ENCODE measurements around the gene NPW. TPM values are rescaled to one million over a fixed set of nuclear protein-coding genes. Genes with fewer than 3 reads are reported as not detected.

NPW gene
- total and polyA plus RNA-seq, 12 donors: 0.39 to 0.54 TPM; not detected in 10

DNA sequence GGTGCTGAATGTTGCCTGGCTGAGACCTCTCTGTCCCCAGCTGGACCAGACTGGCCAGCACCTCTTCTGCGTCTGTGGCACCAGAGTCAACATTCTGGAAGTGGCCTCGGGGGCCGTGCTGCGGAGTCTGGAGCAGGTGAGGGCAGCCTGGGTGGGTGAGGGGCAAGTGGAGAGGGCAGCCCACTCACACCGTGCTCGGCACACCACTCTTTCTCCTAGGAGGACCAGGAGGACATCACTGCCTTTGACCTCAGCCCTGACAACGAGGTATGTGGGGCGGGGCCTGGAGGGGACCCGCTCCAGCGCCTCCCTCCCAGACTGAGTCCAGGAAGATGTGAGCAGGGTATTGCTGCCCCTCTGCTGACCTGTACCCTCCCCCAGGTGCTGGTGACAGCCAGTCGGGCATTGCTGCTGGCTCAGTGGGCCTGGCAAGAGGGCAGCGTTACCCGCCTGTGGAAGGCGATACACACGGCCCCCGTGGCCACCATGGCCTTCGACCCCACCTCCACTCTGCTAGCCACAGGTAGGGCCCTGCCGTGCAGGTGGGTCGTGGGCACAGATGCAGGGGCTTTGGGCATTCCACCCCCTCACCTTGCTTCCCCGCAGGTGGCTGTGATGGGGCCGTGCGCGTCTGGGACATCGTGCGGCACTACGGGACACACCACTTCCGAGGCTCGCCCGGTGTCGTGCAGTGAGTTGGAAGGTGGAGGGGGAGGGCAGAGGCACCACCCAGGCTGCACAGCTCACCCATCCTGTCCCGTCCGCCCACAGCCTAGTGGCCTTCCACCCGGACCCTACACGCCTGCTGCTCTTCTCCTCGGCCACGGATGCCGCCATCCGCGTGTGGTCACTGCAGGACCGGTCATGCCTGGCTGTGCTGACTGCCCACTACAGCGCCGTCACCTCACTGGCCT is 45.2 kb upstream of the NPW start:
- no peak for ATAC-seq
- no peak overlapping the region for H3K27ac ChIP-seq
- no peaks in the 10 kb centered on the region for H3K9me3 ChIP-seq
- H3K36me3 ChIP-seq: peaks cover 12 to 55% (median 46%) of the 10 kb centered on the region in 9 donors
- H3K27me3 ChIP-seq: peaks cover 9 to 46% (median 35%) of the 10 kb centered on the region in 7 donors
- DNase-seq: no peak
- TF ChIP-seq, protein P1, sequence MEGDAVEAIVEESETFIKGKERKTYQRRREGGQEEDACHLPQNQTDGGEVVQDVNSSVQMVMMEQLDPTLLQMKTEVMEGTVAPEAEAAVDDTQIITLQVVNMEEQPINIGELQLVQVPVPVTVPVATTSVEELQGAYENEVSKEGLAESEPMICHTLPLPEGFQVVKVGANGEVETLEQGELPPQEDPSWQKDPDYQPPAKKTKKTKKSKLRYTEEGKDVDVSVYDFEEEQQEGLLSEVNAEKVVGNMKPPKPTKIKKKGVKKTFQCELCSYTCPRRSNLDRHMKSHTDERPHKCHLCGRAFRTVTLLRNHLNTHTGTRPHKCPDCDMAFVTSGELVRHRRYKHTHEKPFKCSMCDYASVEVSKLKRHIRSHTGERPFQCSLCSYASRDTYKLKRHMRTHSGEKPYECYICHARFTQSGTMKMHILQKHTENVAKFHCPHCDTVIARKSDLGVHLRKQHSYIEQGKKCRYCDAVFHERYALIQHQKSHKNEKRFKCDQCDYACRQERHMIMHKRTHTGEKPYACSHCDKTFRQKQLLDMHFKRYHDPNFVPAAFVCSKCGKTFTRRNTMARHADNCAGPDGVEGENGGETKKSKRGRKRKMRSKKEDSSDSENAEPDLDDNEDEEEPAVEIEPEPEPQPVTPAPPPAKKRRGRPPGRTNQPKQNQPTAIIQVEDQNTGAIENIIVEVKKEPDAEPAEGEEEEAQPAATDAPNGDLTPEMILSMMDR (IDR thresholded peaks at IDR 0.05): no peak
- H3K4me3 ChIP-seq: no peak overlapping the region
- intact Hi-C loops (cut with DNase I): no loop called here
- H3K4me1 ChIP-seq: peaks cover 12 to 40% (median 25%) of the 10 kb centered on the region in 9 donors
- WGBS, 2 donors: 94% methylated on average over 42 of the region's 42 CpGs

DNA sequence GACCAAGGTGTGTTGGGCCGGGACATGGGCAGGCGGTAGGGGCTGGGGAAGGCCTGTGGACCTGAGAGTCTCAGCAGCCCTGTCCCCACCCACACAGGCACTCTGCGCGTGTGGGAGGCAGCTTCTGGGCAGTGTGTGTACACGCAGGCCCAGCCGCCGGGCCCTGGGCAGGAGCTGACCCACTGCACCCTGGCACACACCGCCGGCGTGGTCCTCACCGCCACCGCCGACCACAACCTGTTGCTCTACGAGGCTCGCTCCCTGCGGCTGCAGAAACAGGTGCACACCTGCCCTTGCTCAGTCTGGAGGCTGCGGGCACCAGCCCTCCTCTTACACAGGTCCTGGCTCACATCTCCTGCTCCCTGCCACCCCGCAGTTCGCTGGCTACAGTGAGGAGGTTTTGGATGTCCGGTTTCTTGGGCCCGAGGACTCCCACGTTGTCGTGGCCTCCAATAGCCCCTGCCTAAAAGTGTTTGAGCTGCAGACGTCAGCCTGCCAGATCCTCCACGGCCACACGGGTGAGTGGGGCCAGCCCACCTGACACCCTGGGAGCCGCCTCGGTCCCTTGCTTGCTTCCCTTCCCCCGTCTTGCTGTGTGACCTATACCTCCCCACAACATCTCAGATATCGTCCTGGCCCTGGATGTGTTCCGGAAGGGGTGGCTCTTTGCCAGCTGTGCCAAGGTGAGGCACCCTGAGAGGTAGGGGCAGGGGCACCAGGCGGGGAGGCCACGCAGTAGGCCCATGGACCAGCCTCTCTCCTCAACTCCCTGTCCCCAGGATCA is 44.0 kb upstream of the NPW start:
- Histone ChIP-seq H3K4me3 (no peak overlapping the region), H3K27me3 (peaks cover 11 to 58% (median 47%) of the 10 kb centered on the region in 7 donors), H3K4me1 (peaks cover 12 to 48% (median 31%) of the 10 kb centered on the region in 9 donors), H3K36me3 (peaks cover 12 to 55% (median 46%) of the 10 kb centered on the region in 9 donors), H3K9me3 (no peaks in the 10 kb centered on the region), H3K27ac (no peak overlapping the region)
- ATAC-seq (no peak), DNase-seq (no peak)
- TF ChIP-seq, protein P1 (IDR thresholded peaks at IDR 0.05): no peak
- intact Hi-C loops (cut with DNase I): no loop called here
- 95% methylated on average over 33 of the region's 33 CpGs for WGBS, 2 donors

DNA sequence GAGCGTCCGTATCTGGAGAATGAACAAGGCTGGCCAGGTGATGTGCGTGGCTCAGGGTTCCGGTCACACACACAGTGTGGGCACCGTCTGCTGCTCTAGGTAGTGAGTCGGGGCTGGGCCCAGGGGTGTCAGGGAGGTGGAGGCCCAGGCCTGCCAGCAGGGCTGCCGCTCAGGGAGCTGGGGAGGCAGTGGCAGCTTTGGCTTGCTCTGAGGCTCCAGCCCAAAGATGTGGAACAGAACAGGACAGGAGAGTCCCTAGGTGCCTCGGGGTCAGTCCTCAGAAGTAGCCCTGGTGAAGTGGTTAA is 43.4 kb upstream of the NPW start:
- Histone ChIP-seq H3K9me3 (no peaks in the 10 kb centered on the region), H3K36me3 (peaks cover 12 to 55% (median 46%) of the 10 kb centered on the region in 9 donors), H3K27me3 (peaks cover 17 to 63% (median 53%) of the 10 kb centered on the region in 7 donors), H3K4me3 (no peak overlapping the region), H3K4me1 (peaks cover 8 to 43% (median 26%) of the 10 kb centered on the region in 9 donors), H3K27ac (no peak overlapping the region)
- intact Hi-C loops (cut with DNase I): no loop called here
- no peak for ATAC-seq
- no peak for DNase-seq
- TF ChIP-seq, protein P1 (IDR thresholded peaks at IDR 0.05): no peak
- 97 to 98% methylated on average over 8 of the region's 8 CpGs for WGBS, 2 donors
